Measurements from ENCODE around the gene NNT. TPM values are rescaled to one million over a fixed set of nuclear protein-coding genes. Genes with fewer than 3 reads are reported as not detected.

Gene NNT
- total and polyA plus RNA-seq, 9 of the 15 experiments (the other 6 are each of a cell fraction or from before 2014, with no cell fraction given): 21.9 to 68.6 (median 42.2) TPM

DNA sequence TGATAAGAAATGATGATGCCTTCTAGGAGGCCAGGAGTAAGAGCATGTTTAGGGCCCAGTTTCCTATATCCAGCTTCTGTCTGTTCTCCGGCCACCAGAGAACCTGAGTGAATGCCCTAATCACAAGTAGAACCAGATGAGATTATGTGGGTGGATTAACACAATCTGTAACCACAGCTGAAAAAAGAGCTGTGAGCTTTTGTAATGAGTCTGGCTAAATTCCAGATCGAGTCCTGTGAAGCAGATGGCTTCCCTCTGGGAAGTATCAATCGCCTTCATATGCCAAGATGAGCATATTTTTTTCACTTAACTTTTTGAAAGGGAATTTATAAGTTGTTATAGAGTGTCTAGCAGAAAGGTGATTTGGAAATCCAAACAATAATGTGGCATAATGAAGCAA is 99.8 kb downstream of the NNT start:
- ATAC-seq (no peak), FAIRE-seq (no peak), DNase-seq (ENCODE audit: extremely low read depth in 1 of 4, low spot score in 3 of 4) (peak in 1 of 4 experiments; percentile 24)
- intact Hi-C loops (cut with micrococcal nuclease) (no loop called here), in situ Hi-C loops (cut with MboI) (no loop called here)
- POLR2A ChIA-PET: interaction anchor here (1.0 kb wide), 1 partner anchor 10 kb away, joined by 3 read pairs; no protein-coding TSS in a partner anchor
- CTCF ChIA-PET (ENCODE audit: low intra/inter-chr PET ratio): no interaction called here
- Histone ChIP-seq H3K4me3 (no peak overlapping the region), H3K9ac (ENCODE audit: insufficient read depth in 1 of 2, low read depth in 2 of 2, low read length in 2 of 2) (no peak overlapping the region), H3K27ac (ENCODE audit: extremely low read depth, low read depth, low read length) (no peak overlapping the region), H3K36me3 (ENCODE audit: control insufficient read depth, insufficient read depth, low read length) (peaks cover 27% of the 10 kb centered on the region; the same call in 2 of the 3 replicates), H3K27me3 (ENCODE audit: control insufficient read depth in 2 of 2, insufficient read depth in 2 of 2, low read length in 2 of 2) (no peaks in the 10 kb centered on the region), H3K9me1 (ENCODE audit: control insufficient read depth, insufficient read depth, low read length) (no peaks in the 10 kb centered on the region), H2AFZ (ENCODE audit: low read depth, low read length) (no peak overlapping the region), H3K9me3 (replicated peaks; ENCODE audit: control insufficient read depth, insufficient read depth, low read depth, low read length) (no peaks in the 10 kb centered on the region), H3K79me2 (ENCODE audit: control insufficient read depth, insufficient read depth, low read length) (no peaks in the 10 kb centered on the region), H3K4me1 (replicated peaks in 1 of 2; ENCODE audit: control insufficient read depth in 2 of 2, insufficient read depth in 2 of 2, low read length in 2 of 2) (no peaks in the 10 kb centered on the region), H3K4me2 (ENCODE audit: insufficient read depth, low read length) (no peak overlapping the region), H4K20me1 (replicated peaks; ENCODE audit: control insufficient read depth, insufficient read depth, low read length) (no peaks in the 10 kb centered on the region)
- BruUV-seq (replicated peaks): no TSS peak
- WGBS (ENCODE audit: insufficient coverage, low coverage, missing lambda C conversion rate): 73% methylated on average over 3 of the region's 3 CpGs
- TF ChIP-seq SREBF1 (IDR thresholded peaks at IDR 0.05; ENCODE audit: borderline replicate concordance, low read depth, low read length) (no peak), BRF1 (IDR thresholded peaks at IDR 0.05; ENCODE audit: borderline replicate concordance, extremely low read depth, insufficient read length) (no peak), CBX8 (IDR thresholded peaks at IDR 0.05; ENCODE audit: borderline replicate concordance, extremely low read depth, low read depth, low read length, poor library complexity, severe bottlenecking) (no peak), ETV5 (CRISPR knock-in tag; IDR thresholded peaks at IDR 0.05; ENCODE audit: low read depth) (no peak), TAF9B (IDR thresholded peaks at IDR 0.05; ENCODE audit: partially characterized antibody) (no peak), E2F3 (CRISPR knock-in tag; IDR thresholded peaks at IDR 0.05) (no peak), PATZ1 (CRISPR knock-in tag; IDR thresholded peaks at IDR 0.05; ENCODE audit: borderline replicate concordance) (no peak), DNMT1 (IDR thresholded peaks at IDR 0.05) (no peak)
- TF ChIP-seq, protein P1, sequence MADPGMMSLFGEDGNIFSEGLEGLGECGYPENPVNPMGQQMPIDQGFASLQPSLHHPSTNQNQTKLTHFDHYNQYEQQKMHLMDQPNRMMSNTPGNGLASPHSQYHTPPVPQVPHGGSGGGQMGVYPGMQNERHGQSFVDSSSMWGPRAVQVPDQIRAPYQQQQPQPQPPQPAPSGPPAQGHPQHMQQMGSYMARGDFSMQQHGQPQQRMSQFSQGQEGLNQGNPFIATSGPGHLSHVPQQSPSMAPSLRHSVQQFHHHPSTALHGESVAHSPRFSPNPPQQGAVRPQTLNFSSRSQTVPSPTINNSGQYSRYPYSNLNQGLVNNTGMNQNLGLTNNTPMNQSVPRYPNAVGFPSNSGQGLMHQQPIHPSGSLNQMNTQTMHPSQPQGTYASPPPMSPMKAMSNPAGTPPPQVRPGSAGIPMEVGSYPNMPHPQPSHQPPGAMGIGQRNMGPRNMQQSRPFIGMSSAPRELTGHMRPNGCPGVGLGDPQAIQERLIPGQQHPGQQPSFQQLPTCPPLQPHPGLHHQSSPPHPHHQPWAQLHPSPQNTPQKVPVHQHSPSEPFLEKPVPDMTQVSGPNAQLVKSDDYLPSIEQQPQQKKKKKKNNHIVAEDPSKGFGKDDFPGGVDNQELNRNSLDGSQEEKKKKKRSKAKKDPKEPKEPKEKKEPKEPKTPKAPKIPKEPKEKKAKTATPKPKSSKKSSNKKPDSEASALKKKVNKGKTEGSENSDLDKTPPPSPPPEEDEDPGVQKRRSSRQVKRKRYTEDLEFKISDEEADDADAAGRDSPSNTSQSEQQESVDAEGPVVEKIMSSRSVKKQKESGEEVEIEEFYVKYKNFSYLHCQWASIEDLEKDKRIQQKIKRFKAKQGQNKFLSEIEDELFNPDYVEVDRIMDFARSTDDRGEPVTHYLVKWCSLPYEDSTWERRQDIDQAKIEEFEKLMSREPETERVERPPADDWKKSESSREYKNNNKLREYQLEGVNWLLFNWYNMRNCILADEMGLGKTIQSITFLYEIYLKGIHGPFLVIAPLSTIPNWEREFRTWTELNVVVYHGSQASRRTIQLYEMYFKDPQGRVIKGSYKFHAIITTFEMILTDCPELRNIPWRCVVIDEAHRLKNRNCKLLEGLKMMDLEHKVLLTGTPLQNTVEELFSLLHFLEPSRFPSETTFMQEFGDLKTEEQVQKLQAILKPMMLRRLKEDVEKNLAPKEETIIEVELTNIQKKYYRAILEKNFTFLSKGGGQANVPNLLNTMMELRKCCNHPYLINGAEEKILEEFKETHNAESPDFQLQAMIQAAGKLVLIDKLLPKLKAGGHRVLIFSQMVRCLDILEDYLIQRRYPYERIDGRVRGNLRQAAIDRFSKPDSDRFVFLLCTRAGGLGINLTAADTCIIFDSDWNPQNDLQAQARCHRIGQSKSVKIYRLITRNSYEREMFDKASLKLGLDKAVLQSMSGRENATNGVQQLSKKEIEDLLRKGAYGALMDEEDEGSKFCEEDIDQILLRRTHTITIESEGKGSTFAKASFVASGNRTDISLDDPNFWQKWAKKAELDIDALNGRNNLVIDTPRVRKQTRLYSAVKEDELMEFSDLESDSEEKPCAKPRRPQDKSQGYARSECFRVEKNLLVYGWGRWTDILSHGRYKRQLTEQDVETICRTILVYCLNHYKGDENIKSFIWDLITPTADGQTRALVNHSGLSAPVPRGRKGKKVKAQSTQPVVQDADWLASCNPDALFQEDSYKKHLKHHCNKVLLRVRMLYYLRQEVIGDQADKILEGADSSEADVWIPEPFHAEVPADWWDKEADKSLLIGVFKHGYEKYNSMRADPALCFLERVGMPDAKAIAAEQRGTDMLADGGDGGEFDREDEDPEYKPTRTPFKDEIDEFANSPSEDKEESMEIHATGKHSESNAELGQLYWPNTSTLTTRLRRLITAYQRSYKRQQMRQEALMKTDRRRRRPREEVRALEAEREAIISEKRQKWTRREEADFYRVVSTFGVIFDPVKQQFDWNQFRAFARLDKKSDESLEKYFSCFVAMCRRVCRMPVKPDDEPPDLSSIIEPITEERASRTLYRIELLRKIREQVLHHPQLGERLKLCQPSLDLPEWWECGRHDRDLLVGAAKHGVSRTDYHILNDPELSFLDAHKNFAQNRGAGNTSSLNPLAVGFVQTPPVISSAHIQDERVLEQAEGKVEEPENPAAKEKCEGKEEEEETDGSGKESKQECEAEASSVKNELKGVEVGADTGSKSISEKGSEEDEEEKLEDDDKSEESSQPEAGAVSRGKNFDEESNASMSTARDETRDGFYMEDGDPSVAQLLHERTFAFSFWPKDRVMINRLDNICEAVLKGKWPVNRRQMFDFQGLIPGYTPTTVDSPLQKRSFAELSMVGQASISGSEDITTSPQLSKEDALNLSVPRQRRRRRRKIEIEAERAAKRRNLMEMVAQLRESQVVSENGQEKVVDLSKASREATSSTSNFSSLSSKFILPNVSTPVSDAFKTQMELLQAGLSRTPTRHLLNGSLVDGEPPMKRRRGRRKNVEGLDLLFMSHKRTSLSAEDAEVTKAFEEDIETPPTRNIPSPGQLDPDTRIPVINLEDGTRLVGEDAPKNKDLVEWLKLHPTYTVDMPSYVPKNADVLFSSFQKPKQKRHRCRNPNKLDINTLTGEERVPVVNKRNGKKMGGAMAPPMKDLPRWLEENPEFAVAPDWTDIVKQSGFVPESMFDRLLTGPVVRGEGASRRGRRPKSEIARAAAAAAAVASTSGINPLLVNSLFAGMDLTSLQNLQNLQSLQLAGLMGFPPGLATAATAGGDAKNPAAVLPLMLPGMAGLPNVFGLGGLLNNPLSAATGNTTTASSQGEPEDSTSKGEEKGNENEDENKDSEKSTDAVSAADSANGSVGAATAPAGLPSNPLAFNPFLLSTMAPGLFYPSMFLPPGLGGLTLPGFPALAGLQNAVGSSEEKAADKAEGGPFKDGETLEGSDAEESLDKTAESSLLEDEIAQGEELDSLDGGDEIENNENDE (IDR thresholded peaks at IDR 0.05; ENCODE audit: low read depth, low read length): no peak

All from K562 (cell line).